Gastroesophageal sphincter (tissue), 4 donors: ENCODE results near the gene VEPH1. TPM values are rescaled to one million over a fixed set of nuclear protein-coding genes. Genes with fewer than 3 reads are reported as not detected.
"Not testable (repeated sequence)": the region's sequence is repeated elsewhere in the genome, so short reads cannot be mapped to it uniquely, and the experiment has no call there.

ENCODE experiments used
- ATAC-seq: fragments of 150-250 bp; one replicate; pipeline ENCODE4 v1.9.1; 2016; ENCODE audit warnings: mild to moderate bottlenecking, moderate library complexity
- H3K27ac ChIP-seq, 4 donors: fragments of 200-600 bp; sonication (generic) in 3 of 4; 1 replicate in 3 of 4; 2 replicates in 1 of 4; pipeline ENCODE4 v1.5.1; 2016 to 2019
- H3K27me3 ChIP-seq: fragments of 200-600 bp; sonication (generic); one replicate; pipeline ENCODE4 v1.5.1; 2019
- H3K36me3 ChIP-seq, 2 donors: fragments of 200-600 bp; sonication (generic); one replicate each; pipeline ENCODE4 v1.5.1; 2019; ENCODE audit warnings: control low read depth in 1 of 2
- H3K4me1 ChIP-seq, 3 donors: fragments of 200-600 bp; sonication (generic); 1 replicate in 2 of 3; 2 replicates in 1 of 3; pipeline ENCODE4 v1.5.1; 2016 to 2019; ENCODE audit warnings: control low read depth in 2 of 3
- H3K4me3 ChIP-seq, 2 donors: fragments of 200-600 bp; sonication (generic); one replicate each; pipeline ENCODE4 v1.5.1; 2019; ENCODE audit warnings: mild to moderate bottlenecking in 1 of 2, moderate library complexity in 1 of 2
- H3K9me3 ChIP-seq, 3 donors: fragments of 200-600 bp; sonication (generic); one replicate each; pipeline ENCODE4 v1.5.1; 2017 to 2019; ENCODE audit warnings: control low read depth in 2 of 3
- EP300 ChIP-seq: sonication (generic); formaldehyde crosslinking; IDR thresholded peaks from one replicate; pipeline ENCODE4 v1.6.1; 2017; ENCODE audit warnings: antibody characterized with exemption, mild to moderate bottlenecking
- POLR2A ChIP-seq, 2 donors: fragments of 450-650 bp; IDR thresholded peaks; one replicate each; pipeline ENCODE4 v1.6.1; 2017; ENCODE audit warnings: antibody characterized with exemption in 2 of 2, mild to moderate bottlenecking in 2 of 2, moderate library complexity in 1 of 2
- POLR2AphosphoS5 ChIP-seq: sonication (generic); formaldehyde crosslinking; IDR thresholded peaks from one replicate; pipeline ENCODE4 v1.6.1; 2017; ENCODE audit warnings: antibody characterized with exemption
- WGBS, 2 donors: methylation state at CpG; one replicate each; pipeline ENCODE4 v1.1.5; 2018; ENCODE audit warnings: low coverage in 1 of 2; 5-methylcytosine and 5-hydroxymethylcytosine counted together
- total RNA-seq, 4 donors: library from RNA; depleted of rRNA; stranded (reverse); fragments of >200 nt; gene quantifications; one replicate each; pipeline ENCODE4 v1.1.0, GENCODE V29; 2016
- TF ChIP-seq, protein P1 (sequence below), 4 experiments: fragments of 200-600 bp in 2 of 4; fragments of 450-650 bp in 2 of 4; sonication (generic) in 1 of 4; IDR thresholded peaks; one replicate each; pipeline ENCODE4 v1.5.1; 2017 to 2019; ENCODE audit warnings: antibody characterized with exemption in 4 of 4, mild to moderate bottlenecking in 2 of 4, moderate library complexity in 2 of 4

VEPH1 gene
- total RNA-seq, 4 donors from 2014 or later = 0.62 to 2.3 (median 1.7) TPM

GRCh38 chr3:157351981-157352380 lies 151.2 kb downstream of the VEPH1 start:
- H3K4me1 ChIP-seq = no peaks in the 10 kb centered on the region
- H3K36me3 ChIP-seq = no peaks in the 10 kb centered on the region
- no peak for ATAC-seq
- no peaks in the 10 kb centered on the region for H3K9me3 ChIP-seq
- no peak overlapping the region for H3K4me3 ChIP-seq
- H3K27ac ChIP-seq = no peak overlapping the region
- H3K27me3 ChIP-seq = no peaks in the 10 kb centered on the region
- WGBS, 2 donors = 25 to 100% methylated on average over 1 of the region's 1 CpG
- TF ChIP-seq POLR2AphosphoS5 (no peak), POLR2A (IDR thresholded peaks at IDR 0.05) (no peak), EP300 (no peak)
- TF ChIP-seq, protein P1, sequence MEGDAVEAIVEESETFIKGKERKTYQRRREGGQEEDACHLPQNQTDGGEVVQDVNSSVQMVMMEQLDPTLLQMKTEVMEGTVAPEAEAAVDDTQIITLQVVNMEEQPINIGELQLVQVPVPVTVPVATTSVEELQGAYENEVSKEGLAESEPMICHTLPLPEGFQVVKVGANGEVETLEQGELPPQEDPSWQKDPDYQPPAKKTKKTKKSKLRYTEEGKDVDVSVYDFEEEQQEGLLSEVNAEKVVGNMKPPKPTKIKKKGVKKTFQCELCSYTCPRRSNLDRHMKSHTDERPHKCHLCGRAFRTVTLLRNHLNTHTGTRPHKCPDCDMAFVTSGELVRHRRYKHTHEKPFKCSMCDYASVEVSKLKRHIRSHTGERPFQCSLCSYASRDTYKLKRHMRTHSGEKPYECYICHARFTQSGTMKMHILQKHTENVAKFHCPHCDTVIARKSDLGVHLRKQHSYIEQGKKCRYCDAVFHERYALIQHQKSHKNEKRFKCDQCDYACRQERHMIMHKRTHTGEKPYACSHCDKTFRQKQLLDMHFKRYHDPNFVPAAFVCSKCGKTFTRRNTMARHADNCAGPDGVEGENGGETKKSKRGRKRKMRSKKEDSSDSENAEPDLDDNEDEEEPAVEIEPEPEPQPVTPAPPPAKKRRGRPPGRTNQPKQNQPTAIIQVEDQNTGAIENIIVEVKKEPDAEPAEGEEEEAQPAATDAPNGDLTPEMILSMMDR (IDR thresholded peaks at IDR 0.05) = no peak

DNA sequence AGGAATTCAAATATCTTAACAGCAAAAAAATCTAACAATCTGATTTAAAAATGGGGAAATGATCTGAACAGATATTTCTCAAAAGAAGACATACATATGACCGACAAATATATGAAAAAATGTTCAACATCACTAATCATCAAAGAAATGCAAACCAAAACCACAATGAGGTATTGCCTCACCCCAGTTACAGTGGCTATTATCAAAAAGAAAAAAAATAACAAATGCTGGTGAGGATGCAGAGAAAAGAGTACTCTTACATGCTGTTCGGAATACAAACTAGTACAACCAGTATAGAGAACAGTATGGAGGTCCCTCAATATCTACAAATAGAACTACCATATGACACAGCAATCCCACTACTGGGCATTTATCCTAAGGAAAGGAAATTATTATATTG lies 152.6 kb downstream of the VEPH1 start:
- 69 to 100% methylated on average over 2 of the region's 2 CpGs for WGBS, 2 donors
- not testable (repeated sequence) for ATAC-seq

GRCh38 chr3:157348304-157349075 lies 154.7 kb downstream of the VEPH1 start:
- WGBS, 2 donors = 81 to 88% methylated on average over 3 of the region's 3 CpGs
- H3K27me3 ChIP-seq, H3K36me3 ChIP-seq, H3K4me3 ChIP-seq, H3K27ac ChIP-seq, ATAC-seq, H3K4me1 ChIP-seq, H3K9me3 ChIP-seq: not testable (repeated sequence)

More for the DNA sequence above, 152.6 kb downstream of the VEPH1 start:
- not testable (repeated sequence) for H3K27me3 ChIP-seq, H3K4me3 ChIP-seq, H3K9me3 ChIP-seq, H3K27ac ChIP-seq, H3K36me3 ChIP-seq, H3K4me1 ChIP-seq

DNA sequence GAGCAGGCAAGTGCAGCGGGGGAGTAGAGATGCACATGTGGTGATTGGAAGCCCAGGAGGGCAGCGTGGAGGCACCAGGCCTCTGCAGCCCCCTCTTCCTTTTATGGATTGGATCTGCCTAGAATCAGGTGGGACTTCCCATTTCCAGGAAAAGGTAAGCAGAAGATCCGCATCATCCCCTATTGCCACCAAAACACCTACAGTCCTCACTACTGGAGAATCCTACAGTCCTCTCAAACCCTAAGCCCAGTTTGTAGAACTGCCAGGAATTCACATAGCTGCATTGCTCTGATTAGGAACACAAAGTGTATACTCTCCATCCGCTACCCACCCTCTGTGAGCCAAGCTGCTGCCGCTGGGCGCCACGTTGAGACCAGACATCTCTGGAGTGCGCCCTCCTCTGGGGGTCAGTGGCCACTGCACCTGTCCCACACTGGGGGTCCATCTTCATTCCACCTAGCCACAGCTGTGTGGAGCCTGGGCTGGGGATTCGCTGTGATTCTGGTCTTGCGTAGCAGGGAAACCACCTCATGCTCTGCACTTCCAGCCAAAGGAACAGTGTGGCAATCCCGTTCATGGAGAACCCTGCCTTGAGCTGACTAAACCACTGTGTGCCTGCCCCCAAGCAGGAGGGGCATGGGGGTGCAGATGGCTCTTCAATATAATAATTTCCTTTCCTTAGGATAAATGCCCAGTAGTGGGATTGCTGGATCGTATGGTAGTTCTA lies 155.5 kb downstream of the VEPH1 start:
- H3K4me3 ChIP-seq = no peak overlapping the region
- no peak overlapping the region for H3K27ac ChIP-seq
- no peaks in the 10 kb centered on the region for H3K36me3 ChIP-seq
- TF ChIP-seq EP300 = no peak
- TF ChIP-seq POLR2A (IDR thresholded peaks at IDR 0.05) = no peak
- TF ChIP-seq, protein P1 (IDR thresholded peaks at IDR 0.05) = no peak
- no peak for TF ChIP-seq POLR2AphosphoS5
- no peak for ATAC-seq
- peaks cover 0 to 4% (median 0%) of the 10 kb centered on the region in 3 donors for H3K9me3 ChIP-seq
- 86 to 87% methylated on average over 7 of the region's 12 CpGs for WGBS, 2 donors
- H3K27me3 ChIP-seq = no peaks in the 10 kb centered on the region
- no peaks in the 10 kb centered on the region for H3K4me1 ChIP-seq

- TF ChIP-seq, protein P1 (IDR thresholded peaks at IDR 0.05) = no peak
- no peak for TF ChIP-seq EP300
- TF ChIP-seq POLR2A (IDR thresholded peaks at IDR 0.05) = no peak
- TF ChIP-seq POLR2AphosphoS5 = no peak
- no peaks in the 10 kb centered on the region for H3K27me3 ChIP-seq
- H3K4me3 ChIP-seq = no peak overlapping the region
- ATAC-seq = no peak
- H3K27ac ChIP-seq = no peak overlapping the region
- peaks cover 0 to 18% (median 0%) of the 10 kb centered on the region in 3 donors for H3K9me3 ChIP-seq
- H3K36me3 ChIP-seq = no peaks in the 10 kb centered on the region
- H3K4me1 ChIP-seq = no peaks in the 10 kb centered on the region
- 70 to 74% methylated on average over 3 to 4 of the region's 4 CpGs for WGBS, 2 donors
Observed at GRCh38 chr3:157336252-157337009, 166.8 kb downstream of the VEPH1 start.
